Measurements from ENCODE around the gene ZNF552.
"Not testable (repeated sequence)": the region's sequence is repeated elsewhere in the genome, so short reads cannot be mapped to it uniquely, and the experiment has no call there.

ZNF552 gene

GRCh38 chr19:57814505-57815246 lies at the start of gene ZNF552:
TSS of gene ZNF552 (minus strand) at chr19:57814913. CDS start at chr19:57814743, 170 bp downstream.
- peak; percentile 72 for DNase-seq

GRCh38 chr19:57862351-57862750 lies 47.6 kb upstream of the ZNF552 start:
- not testable (repeated sequence) for DNase-seq

GRCh38 chr19:57854117-57854516 lies 39.4 kb upstream of the ZNF552 start:
- not testable (repeated sequence) for DNase-seq

- not testable (repeated sequence) for DNase-seq
These were observed 37.3 kb upstream of the ZNF552 start for GRCh38 chr19:57851812-57852603.

GRCh38 chr19:57850553-57851017 lies 35.9 kb upstream of the ZNF552 start:
- no peak for DNase-seq

- peak; percentile 76 to 79 for DNase-seq
These were observed 35.2 kb upstream of the ZNF552 start, which contains the start of gene ZNF587 for GRCh38 chr19:57849666-57850473. TSS of gene ZNF587 (plus strand) at chr19:57849859. CDS start at chr19:57850039, 180 bp downstream.

- not testable (repeated sequence) for DNase-seq
These were observed 34.5 kb upstream of the ZNF552 start for GRCh38 chr19:57849162-57849665.

GRCh38 chr19:57847164-57847563 lies 32.5 kb upstream of the ZNF552 start:
- DNase-seq = not testable (repeated sequence)

GRCh38 chr19:57841122-57841763 lies 26.5 kb upstream of the ZNF552 start:
- DNase-seq = no peak

- DNase-seq = not testable (repeated sequence)
These were observed 24.0 kb upstream of the ZNF552 start for GRCh38 chr19:57838622-57839191.

GRCh38 chr19:57836991-57837390 lies 22.3 kb upstream of the ZNF552 start:
- DNase-seq = not testable (repeated sequence)

- DNase-seq = peak in 1 of 2 donors; percentile 22
These were observed 15.4 kb upstream of the ZNF552 start, which contains the start of gene ZNF587B for GRCh38 chr19:57830071-57830602. TSS of gene ZNF587B (plus strand) at chr19:57830299. CDS start at chr19:57830529, 230 bp downstream.

GRCh38 chr19:57829316-57829715 lies 14.6 kb upstream of the ZNF552 start:
- no peak for DNase-seq

- DNase-seq = no peak
These were observed 10.8 kb upstream of the ZNF552 start for GRCh38 chr19:57825511-57825910.

GRCh38 chr19:57823608-57824007 lies 8.9 kb upstream of the ZNF552 start:
- not testable (repeated sequence) for DNase-seq

GRCh38 chr19:57823155-57823554 lies 8.4 kb upstream of the ZNF552 start:
- DNase-seq = not testable (repeated sequence)

GRCh38 chr19:57821501-57821900 lies 6.8 kb upstream of the ZNF552 start:
- not testable (repeated sequence) for DNase-seq

- DNase-seq = not testable (repeated sequence)
These were observed 6.4 kb upstream of the ZNF552 start for GRCh38 chr19:57821095-57821494.

GRCh38 chr19:57820599-57820998 lies 5.9 kb upstream of the ZNF552 start:
- DNase-seq = no peak

GRCh38 chr19:57819475-57820148 lies 4.9 kb upstream of the ZNF552 start:
- DNase-seq = peak; percentile 73 to 75

GRCh38 chr19:57818378-57818777 lies 3.7 kb upstream of the ZNF552 start:
- DNase-seq = no peak

All from activated CD4-positive, alpha-beta T cell treated with anti-CD3 and anti-CD28 coated beads for 4 hours (primary cell).